ENCODE data around the gene HOXA10. TPM values are rescaled to one million over a fixed set of nuclear protein-coding genes. Genes with fewer than 3 reads are reported as not detected.

HOXA10 gene
- total RNA-seq, 1 experiment from 2014 or later, result not detected

GRCh38 chr7:27164045-27164366 lies 10.1 kb downstream of the HOXA10 start:
- no peak overlapping the region for H3K4me2 ChIP-seq (ENCODE audit: insufficient read depth, insufficient read length, low read length)
- no peak overlapping the region for H3K4ac ChIP-seq (ENCODE audit: low read depth, low read length)
- H3K9me3 Mint-ChIP-seq, result peaks cover 5 to 10% of the 10 kb centered on the region in 2 experiments
- H2AK5ac ChIP-seq (ENCODE audit: insufficient read length, low read length), result no peak overlapping the region
- TF ChIP-seq CTCF (conservative IDR thresholded peaks at IDR 0.05), result no peak
- H2BK5ac ChIP-seq (ENCODE audit: insufficient read length, low read length), result no peak overlapping the region
- H3K27me3 Mint-ChIP-seq (ENCODE audit: low read depth), result peaks cover 98% of the 10 kb centered on the region
- no peaks in the 10 kb centered on the region for H4K20me1 ChIP-seq (ENCODE audit: control insufficient read depth, insufficient read depth, insufficient read length)
- H3K23ac ChIP-seq (ENCODE audit: insufficient read length, low read depth, low read length), result no peak overlapping the region
- H4K5ac ChIP-seq (ENCODE audit: insufficient read length, low read depth, low read length), result no peak overlapping the region
- H2BK20ac ChIP-seq (ENCODE audit: low read depth, low read length, poor library complexity, severe bottlenecking), result no peak overlapping the region
- no peaks in the 10 kb centered on the region for H3K79me2 ChIP-seq (ENCODE audit: insufficient read depth, low read length)
- no peaks in the 10 kb centered on the region for H3K9me3 ChIP-seq (ENCODE audit: control insufficient read depth, low read depth, low read length)
- H2BK120ac ChIP-seq (ENCODE audit: low read depth, low read length, poor library complexity, severe bottlenecking), result no peak overlapping the region
- H3K36me3 Mint-ChIP-seq (ENCODE audit: insufficient read depth in 1 of 3, low read depth in 3 of 3), result no peaks in the 10 kb centered on the region; a peak in 1 of 7 replicates
- H3K14ac ChIP-seq (ENCODE audit: insufficient read depth, low read length), result no peak overlapping the region
- H3K9ac ChIP-seq (ENCODE audit: extremely low read depth, insufficient read length, low read length), result no peak overlapping the region
- peaks cover 0 to 14% of the 10 kb centered on the region in 2 experiments; a peak in 3 of 4 replicates for H3K4me1 Mint-ChIP-seq
- H2BK12ac ChIP-seq (ENCODE audit: insufficient read length, low read depth, low read length), result no peak overlapping the region
- H3K79me1 ChIP-seq (ENCODE audit: insufficient read depth, low read depth, low read length, poor library complexity, severe bottlenecking), result no peaks in the 10 kb centered on the region
- no peak for DNase-seq
- no CpG with 5 or more reads among the region's 12 CpGs for WGBS (ENCODE audit: extremely low coverage, insufficient read length, low lambda C conversion rate)
- H3K4me1 ChIP-seq (ENCODE audit: insufficient read depth, low read length), result no peaks in the 10 kb centered on the region
- no peak overlapping the region for H2BK15ac ChIP-seq (ENCODE audit: low read depth, low read length)
- H2AFZ ChIP-seq (ENCODE audit: low read length), result no peak overlapping the region
- H4K91ac ChIP-seq (ENCODE audit: insufficient read length, low read depth, low read length), result no peak overlapping the region
- no peak overlapping the region for H3K18ac ChIP-seq (ENCODE audit: insufficient read length, low read depth, low read length)
- H3K27me3 ChIP-seq (ENCODE audit: insufficient read depth, low read length), result peaks cover 97% of the 10 kb centered on the region
- no peak overlapping the region for H3K56ac ChIP-seq (ENCODE audit: insufficient read length, low read depth, low read length)
- no peaks in the 10 kb centered on the region for H3K23me2 ChIP-seq (ENCODE audit: insufficient read length, low read depth, low read length, poor library complexity, severe bottlenecking)
- no peak overlapping the region for H4K8ac ChIP-seq (replicated peaks; ENCODE audit: insufficient read length, low read depth, low read length)
- no peak overlapping the region; a peak in 1 of 7 replicates for H3K27ac Mint-ChIP-seq
- H3K4me3 Mint-ChIP-seq, result no peak overlapping the region; a peak in 1 of 5 replicates
- H3K27ac ChIP-seq (ENCODE audit: insufficient read length, low read depth, low read length), result no peak overlapping the region
- H3T11ph ChIP-seq (ENCODE audit: low read length), result no peak overlapping the region
